Superior temporal gyrus (tissue), 1 donor: ENCODE results near the gene FANCC.

Experiments used
- DNase-seq: peaks from one replicate; pipeline ENCODE4 v3.0.0-alpha.2; 2016; ENCODE audit errors: extremely low spot score

Gene FANCC

DNA sequence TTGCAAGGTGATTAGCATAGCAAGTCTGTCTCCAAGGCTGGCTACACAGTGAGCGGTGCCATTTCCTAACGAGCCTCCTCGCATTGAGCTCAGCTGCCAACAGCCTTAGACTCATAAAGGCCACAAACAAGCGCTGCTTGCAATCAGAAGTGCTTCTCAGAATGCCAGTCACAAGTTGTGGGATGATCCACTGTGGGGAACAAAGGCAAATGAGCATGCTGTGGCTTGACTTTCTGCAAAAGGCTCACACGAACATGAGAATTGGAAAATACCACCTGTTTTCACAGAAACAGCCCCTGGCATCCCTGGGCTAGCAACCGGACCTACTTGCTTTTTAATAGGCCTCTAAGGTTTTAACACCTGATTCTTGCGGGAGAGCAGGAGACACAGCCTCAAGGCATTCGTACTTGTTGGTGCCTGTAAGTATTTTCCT is 215.5 kb downstream of the FANCC start:
- peak; percentile 90 for DNase-seq

DNA sequence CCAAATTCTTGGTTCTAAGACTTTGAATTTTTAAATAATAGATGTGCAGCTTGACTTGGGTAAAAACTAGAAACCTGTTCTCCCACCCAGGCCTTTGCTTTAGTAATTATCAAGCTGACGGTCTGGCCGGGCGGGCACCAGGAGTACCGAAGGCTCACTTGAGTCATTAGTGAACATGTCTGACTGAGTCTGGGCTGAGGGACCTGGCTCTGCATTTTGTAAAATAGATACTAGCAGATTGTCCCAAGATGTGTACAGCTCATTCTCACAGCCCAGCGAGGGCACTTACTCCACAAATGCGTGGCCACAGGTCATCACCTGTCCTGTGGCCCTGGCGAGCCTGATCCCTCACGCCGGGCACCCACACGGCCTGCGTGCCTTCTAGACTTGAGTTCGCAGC is 216.2 kb downstream of the FANCC start:
- DNase-seq, result no peak

DNA sequence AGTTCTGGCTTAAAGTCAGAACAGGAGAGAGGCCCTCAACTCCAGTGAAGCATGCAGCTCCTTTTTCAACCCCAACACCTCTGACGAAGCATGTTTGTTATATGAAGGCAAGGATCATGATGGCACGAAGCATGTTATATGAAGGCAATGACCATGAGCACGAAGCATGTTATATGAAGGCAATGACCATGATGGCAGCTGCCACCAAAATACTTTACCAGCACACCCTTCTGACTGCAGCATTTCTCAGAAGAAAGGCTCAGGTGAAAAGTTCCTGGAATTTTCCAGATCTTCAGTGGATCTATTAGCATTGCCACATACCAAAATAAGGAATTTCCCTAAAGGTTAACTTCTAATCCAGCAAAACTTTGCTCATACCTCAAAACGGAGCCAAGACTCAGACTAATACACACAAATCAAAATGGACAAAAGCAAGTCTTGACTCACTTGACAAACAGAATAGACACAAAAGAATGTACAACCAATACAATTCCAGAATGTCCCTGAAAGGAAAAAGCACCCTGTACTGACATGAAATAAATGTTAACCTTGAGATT is 217.4 kb downstream of the FANCC start:
- DNase-seq, result no peak

DNA sequence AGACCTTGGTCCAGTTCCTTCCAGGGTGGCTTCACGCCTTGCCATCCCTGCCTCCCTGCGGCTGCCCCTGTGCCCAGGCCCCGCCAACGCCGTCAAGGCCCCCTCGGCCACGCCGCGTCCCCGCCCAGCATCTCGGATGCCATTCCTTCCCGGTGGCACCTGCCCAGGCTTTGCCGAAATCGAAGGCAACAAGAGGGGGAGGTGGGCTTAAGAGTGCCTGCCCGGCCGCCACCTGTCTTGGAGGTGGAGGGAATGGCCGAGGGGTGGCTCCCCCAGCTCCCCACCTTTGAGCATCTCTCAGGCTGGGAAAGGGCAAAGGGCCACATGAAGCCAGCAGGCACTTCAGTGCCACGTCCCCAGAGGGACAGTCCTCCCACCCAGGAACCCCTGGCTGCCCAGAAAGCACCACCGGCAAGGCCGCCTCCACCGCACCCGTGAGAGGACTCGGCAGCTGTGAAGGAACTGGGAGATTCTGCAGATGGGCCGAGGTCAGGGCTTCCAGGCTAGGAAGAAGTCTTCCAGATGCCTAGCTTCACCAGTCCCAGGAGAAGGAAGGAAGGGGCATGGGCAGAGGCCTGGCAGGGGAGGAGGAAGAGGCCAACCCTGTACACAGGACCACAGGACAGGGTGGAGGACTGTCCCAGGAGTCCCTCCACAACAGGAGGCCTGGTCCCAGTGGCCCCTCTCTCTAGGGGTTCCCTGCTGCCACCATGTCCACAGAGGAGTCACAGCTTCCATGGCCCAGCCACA is 218.0 kb downstream of the FANCC start:
- DNase-seq, result no peak

DNA sequence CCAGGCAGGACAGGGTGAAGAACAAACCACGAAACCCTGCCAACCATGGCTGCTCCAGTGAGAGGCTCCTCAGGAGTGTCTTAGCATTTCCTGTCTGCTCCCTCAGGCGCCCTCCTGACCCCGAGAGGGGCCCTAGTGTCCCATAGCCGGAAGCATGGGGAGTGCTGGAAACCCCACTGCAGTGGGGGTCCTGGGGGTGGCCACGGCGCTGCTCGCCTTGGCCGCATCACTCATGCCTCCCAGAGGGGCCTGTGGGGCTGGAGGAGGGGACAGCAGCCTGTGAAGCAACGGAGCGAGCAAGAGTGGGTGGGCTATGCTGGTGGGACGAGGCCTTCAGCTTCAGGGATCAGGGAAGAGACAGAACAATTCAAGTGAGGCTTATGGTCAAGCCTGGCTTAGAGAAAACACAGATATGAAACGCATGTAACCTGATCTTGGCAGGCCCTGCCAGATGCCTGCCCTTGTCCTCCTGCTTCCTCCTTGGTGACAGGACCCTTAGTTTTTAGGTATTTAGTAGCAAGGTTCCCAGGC is 219.1 kb downstream of the FANCC start:
- DNase-seq, result no peak

DNA sequence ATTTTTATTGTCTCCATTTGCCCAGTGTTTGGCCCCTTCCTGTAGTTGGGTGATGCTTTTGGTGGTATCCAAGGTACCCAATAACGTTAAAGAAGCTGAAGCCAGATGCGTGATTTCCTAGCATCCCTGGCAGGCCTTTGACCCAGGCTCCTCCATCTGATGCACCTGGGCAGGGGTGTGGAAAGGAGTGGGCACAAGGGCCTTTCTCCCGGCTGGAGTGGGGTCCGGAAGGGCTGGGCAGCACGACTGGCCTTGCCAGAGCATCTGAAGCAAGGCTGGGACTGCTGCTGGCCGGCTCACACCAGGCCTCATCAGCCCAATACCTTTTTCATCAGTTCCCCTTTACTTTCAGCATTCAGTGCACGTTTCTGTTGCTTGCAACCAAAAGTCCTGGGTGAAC is 220.2 kb downstream of the FANCC start:
- DNase-seq, result no peak

DNA sequence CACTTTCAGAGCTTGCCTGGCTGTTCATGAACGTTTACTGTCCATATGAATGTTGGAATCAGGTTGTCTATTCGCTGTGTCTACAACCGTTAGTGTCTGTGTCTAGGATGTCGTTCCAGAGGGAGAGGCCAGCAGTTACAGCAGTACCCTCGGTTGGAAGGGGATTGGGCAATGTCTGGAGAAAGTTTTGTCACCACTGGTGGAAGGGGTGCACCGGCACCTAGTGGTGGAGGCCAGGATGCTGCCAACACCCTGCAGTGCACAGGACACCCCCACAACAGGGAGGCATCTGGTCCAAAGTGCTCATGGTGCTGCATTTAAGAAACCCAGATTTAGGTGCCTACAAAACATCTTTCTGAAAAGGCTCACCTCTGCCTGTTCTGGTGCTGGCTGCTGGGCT is 220.7 kb downstream of the FANCC start:
- no peak for DNase-seq

DNA sequence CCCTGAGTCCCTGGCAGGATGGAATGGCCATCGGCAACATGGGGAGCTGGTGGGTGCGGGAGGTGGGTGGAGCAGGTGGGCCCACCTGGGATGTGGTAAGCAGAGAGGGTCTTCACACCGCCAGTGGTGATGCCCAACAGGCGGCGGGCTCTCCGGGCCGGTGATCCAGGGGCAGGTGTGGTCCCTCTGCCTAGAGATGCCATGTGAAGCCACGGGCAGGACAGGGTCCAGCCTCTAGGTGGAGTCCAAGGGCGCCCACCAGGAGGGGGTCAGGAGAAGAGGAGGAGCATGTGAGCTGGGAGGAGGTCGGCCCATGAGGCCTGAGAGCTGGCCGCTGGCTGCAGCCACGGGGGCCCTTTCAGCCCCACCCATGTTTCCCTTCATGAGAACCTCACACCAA is 221.1 kb downstream of the FANCC start:
- DNase-seq, result no peak

DNA sequence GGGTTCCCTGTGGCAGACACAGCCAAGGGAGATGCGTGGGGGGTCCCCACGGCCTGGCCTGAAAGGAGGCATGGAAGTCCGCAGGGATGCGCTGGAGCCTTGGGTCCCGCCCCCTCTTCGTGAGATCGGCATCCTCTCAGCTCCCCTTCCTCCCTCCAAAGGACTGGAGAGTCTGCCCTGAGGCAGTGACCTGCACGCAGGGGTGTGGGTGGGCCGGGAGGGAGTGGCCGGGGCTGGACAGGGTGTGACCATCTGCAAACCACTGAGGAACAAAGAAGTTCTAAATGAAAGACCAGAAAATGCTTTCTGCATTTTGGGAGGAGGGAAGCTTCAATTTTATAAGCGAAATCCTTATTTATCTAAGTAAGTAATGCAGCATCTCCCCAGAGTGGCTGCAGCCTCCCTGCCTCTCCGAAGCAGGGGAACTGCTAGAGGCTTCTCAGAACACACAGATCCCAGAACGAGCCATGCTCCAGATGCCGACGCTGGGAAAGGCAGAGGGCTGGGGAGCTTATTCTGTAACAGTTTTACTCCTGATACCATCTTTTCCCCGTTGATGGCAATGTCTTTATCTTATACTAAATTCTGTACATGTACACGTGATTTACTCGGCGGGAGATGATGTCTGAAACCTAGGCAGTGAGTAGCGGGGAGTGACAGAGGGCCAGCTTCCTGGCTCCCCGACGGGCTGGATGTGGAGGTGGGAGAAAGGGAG is 221.7 kb downstream of the FANCC start:
- DNase-seq, result no peak

DNA sequence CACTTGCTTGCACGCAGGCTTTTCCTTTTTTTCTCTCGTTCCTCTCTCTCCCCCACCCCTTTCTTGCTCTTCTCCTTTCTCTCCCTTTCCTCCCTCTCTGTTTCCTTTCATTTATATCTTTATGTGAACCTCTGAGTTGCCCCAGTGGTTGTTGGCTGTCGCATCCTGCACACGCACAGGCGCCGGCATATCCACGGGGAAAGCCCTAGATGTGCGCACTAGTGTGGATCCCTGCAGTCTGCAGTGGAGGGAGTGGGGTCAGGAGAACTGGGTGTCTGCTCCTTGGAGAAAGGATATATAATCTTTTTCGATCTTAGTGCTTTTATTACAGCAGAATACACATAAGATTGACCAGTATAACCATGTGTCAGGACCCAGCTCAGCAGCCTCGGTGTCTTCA is 223.5 kb downstream of the FANCC start:
- DNase-seq, result no peak

DNA sequence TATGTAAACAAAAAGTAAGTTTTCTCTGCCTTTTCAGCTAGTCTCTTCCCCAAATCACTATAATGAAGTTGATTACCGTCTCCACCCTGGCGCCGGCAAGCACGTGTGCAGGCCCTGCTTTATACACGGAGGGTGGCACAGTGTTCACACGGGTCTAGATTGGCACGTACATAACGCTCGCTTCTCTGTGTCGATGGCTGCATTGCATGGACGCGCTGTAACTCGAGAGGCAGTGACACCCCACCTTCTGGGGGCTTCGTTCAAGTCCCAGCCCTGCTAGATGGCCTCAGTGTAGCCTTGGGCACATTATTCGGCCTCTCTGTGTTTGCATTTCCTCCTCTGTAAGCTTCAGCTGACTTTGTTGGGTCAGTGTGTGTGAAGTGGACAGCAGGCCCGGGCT is 223.9 kb downstream of the FANCC start:
- no peak for DNase-seq

DNA sequence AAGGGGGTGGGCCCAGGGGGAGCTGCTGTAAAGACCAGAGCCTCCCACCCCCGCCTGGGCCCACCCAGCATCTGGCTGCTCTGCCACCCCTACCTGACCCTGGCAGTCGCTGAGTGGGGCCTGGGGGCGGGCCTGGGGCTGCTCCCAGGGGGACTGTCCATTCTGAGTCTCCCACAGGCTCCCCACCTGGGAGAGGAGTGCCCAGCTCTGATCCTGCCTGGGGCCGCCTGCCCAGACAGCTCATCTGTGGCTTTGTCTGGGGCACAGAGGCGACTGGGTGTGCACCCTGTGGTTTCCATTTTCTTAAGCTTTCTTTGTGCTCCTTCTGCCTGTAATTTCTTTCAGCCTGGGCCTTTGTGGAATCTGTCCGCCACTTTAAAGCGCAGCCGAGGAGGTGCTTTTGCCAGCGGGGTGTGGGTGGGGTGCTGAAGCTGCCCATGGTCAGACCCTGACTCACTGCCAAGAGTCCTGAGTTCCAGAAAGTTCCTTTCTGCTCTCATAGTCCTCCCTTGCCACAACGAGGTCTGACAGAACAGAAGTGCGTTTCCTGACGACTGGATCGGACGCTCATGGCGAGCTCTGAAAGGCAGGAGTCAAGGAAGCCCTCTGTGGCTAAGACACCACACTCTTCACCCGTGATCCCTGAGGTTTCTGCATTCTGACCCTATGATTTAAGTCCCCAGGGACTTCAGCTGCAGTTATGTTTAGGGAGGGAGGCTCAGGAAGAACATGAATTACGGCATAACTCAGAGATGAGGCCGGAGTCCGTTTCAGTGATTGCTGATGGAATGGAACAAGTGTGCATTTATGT is 225.0 kb downstream of the FANCC start:
- DNase-seq, result no peak

DNA sequence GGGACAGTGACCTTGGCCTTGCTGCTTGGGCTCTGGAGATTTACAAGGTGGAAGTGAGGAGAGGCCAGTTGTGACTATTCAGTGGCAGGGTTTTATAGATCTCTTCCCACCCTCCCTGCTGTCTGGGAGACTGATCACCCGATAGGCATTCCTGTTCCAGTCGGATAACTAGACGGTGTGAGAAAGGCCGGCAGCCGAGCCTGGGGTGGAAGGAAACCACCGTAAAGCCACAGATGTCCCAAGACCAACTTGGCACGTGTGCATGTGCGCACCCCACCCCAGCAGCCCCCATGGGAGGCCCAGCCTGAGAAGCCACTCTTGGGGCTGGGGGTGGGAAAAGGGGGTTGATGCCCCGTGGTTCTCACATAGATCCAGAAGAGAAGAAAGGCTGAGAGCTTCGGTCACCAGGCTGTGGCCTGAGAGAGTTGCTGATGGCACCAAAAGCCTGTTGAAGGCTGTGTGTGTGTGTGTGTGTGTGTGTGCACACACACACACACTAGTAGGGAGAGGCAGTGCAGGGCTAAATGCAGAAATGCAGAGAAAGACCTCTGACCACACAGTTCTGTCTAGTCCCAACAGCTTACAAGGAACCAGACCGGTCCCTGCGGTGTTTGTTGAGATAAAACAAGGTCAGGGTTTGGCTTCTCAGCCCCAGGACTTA is 225.8 kb downstream of the FANCC start:
- no peak for DNase-seq

DNA sequence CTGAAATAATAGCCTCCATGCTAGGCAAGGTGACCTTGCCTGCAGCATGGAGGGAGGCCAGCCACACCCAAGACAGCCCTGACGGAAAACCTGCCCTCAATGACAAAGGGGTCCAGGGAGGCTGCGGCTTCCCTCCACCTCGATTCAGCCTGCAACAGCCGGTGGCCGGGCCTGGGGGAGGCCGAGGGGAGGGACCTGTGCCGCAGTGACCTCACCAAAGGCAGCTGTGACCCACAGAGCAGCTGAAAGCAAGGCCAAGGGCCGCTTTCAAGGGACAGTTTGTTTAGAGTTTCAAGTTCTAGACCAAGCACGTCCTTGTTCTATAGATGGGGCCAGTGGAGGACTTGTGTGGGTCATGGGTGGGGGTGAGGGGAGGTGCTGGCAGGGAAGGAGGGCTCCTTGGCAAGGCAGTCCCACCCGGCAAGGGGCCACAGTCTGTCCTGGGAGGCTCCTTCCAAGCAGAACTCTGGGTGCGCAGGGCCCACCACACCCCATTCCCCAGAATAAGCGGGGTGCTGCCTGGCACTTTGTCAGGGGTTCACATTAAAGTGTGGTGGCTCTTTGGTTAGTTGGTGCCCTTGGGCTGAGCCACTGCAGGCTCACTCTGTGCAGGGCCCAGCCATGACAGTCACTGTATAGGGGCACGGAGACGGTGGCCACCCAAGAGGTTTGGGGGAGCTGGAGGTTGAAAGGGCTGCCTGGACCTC is 226.5 kb downstream of the FANCC start:
- DNase-seq, result no peak

DNA sequence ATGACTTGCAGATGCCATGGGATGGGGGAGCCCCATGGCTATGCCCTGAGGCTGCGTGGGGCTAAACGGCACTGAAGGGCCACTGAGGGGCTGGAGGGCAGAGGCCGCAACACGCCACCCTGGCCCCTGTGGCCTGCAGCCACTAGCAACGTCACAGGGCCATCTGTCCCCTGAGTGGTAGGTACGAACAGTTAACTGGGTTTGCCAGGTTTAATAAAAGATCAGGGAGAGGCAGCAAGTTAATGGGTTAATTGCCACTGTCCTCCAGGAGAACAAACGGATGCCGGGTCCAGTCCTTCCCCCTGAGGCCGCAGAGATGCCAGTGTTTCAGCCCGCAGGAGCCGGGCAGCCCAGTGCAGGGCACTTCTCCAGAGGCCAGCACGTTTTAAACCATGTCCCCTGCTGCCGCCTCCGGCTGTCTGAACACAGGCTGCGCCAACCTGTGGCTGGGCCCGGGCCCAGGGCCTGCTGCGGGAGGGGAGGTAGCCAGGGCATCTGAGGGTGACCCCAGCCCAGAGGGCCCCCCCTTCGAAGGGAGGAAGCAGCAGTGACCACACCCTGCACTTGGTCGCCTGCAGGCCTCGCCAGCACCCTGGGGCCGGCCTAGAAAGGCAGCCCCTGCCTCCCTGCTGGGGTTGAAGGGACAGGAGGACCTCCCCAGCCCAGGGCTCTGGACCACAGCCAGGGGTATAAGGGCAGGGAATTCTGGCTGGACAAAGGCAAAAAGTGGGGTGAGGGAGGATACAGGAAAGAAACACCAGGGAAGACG is 227.3 kb downstream of the FANCC start:
- DNase-seq, result no peak

DNA sequence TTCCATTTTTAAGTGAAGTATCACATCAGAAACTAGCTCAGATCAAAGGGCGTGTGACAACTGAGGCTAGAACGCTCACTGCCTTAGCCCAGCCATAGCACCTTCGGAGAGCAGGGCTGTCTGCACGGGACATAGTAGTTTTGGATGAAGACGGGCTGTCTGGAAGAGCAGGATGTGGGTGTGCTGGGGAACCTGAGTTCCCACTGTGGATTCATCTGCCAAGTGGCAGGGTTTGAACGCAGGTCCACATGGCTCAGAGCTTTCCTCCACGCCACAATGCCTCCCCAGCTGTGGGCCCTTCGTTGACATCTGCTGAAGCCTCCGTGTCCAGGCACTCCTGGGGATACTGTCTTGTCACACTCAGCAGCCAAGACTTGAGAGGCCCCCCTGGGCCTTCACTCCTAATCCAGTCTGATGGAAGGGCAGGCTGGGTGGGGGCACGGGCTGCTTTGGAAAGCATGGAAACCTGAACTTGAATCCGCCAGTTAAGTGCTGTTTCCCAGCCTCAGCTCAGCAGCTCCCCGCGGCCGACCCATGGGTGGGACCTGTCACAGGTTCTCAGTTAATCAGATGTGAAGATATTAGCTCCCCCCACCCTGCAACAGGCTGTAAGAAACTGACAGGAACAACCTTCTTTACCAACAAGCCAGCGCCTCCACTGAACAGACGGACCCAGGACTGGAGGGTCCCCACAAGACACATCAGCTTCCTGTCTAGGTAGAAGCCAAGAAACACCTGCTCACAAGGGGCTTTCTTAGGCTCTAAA is 228.1 kb downstream of the FANCC start:
- DNase-seq, result no peak

DNA sequence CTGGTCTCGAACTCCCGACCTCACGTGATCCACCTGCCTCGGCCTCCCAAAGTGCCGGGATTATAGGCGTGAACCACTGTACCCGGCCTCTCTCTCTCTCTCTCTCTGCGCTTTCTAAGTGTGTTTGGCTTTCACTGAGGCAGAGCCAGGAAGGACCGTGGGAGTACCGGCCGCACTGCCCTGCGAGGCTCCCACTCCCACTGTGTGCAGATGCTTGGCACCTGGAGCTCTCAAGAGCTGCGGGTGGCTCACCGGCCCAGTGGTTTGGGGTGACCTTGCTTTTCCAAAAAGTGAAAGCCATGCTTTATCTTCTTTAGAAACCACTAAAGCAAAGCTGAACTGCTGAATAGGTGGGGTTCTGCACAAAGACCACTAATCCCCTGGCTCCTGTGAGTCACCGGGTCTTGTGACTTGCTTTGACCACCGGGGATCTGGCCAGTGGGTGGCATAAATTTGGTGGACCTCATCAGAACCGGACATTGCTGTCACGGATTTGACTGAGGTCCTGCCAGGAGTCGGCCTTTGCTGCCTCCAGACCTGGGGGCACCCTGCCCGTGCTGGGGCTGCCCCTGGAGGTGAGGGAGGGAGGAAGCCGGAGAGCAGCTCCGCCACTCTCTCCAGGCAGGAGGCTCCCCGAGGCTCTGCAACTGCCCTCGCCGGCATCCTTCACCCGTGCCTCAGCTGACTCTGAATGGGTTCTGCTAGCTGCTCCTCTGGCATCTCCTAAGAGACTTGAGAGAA is 228.9 kb downstream of the FANCC start:
- no peak for DNase-seq

DNA sequence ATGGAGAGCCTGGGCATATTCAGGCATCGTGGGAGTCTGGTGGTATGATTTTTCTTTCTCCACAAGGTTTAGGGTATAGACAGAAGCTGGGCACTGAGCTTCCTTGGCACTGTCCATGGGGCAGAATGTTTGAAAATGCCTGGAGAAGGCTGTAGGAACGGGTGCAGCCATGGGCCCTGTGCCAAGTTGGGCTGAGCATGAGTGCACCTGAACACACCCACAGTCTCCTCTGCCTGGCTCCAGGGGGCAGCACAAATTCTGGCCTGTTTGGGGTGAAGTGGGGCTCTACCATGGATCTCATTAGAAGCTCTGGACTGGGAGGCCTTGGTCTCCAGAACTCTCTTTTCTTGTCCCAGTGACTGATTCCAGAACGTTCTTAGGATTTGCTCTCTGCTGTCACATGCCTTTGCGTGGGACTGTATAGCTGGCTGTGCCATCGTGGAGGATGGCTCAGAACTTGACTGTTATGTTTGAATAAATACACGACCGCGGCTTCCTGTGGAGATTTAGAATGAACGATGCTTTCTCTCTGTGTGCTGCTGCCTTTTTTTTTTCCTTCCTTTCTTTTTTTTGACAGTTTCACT is 229.8 kb downstream of the FANCC start:
- no peak for DNase-seq
